Measurements from ENCODE around the gene SHANK1. TPM values are rescaled to one million over a fixed set of nuclear protein-coding genes. Genes with fewer than 3 reads are reported as not detected.

SHANK1 gene
- total and polyA plus RNA-seq, 2 donors (not counting 3 experiments of a cell fraction or from before 2014, with no cell fraction given): 0.66 to 1.9 TPM

- Histone ChIP-seq H3K27me3 (ENCODE audit: control insufficient read depth in 2 of 2, insufficient read depth in 2 of 2, low read length in 2 of 2) (peaks cover 0 to 4% of the 10 kb centered on the region in 2 experiments), H3K9me1 (replicated peaks; ENCODE audit: control insufficient read depth, extremely low read depth, insufficient read depth, low read length) (no peaks in the 10 kb centered on the region), H3K9ac (replicated peaks; ENCODE audit: extremely low read depth, insufficient read depth, low read length) (no peak overlapping the region), H3K36me3 (ENCODE audit: control insufficient read depth in 2 of 2, extremely low read depth in 1 of 2, insufficient read depth in 2 of 2, low read length in 2 of 2) (no peaks in the 10 kb centered on the region), H3K9me3 (replicated peaks; ENCODE audit: control insufficient read depth, insufficient read depth, low read length) (no peaks in the 10 kb centered on the region), H2AFZ (ENCODE audit: low read depth, low read length) (no peak overlapping the region), H3K27ac (ENCODE audit: insufficient read depth, low read depth, low read length) (no peak overlapping the region), H3K4me3 (replicated peaks in 1 of 3; ENCODE audit: insufficient read depth in 1 of 3, low read depth in 1 of 3, low read length in 3 of 3) (no peak overlapping the region), H4K20me1 (replicated peaks; ENCODE audit: control insufficient read depth, extremely low read depth, insufficient read depth, low read length) (no peaks in the 10 kb centered on the region), H3K4me2 (ENCODE audit: insufficient read depth, low read length) (no peak overlapping the region), H3K79me2 (ENCODE audit: control insufficient read depth, insufficient read depth, low read length) (no peaks in the 10 kb centered on the region), H3K4me1 (ENCODE audit: control insufficient read depth, extremely low read depth, insufficient read depth, low read length) (no peaks in the 10 kb centered on the region)
- DNase-seq (ENCODE audit: low read depth, low spot score) (no peak), FAIRE-seq (no peak)
- dilution Hi-C loops (cut with MboI; ENCODE audit: extremely low pct_ligation_motif_present, low sequenced_read_pairs) (no loop called here), intact Hi-C loops (cut with micrococcal nuclease) (loop anchor here (2.0 kb wide), 1 partner anchor 46 kb away; no protein-coding TSS in a partner anchor)
- ChIA-PET POLR2A (no interaction called here), CTCF (no interaction called here)
- BruUV-seq (replicated peaks): no TSS peak
- TF ChIP-seq MAX (IDR thresholded peaks at IDR 0.05; ENCODE audit: insufficient read depth, insufficient read length): no peak
- no peak for TF ChIP-seq GATA2 (IDR thresholded peaks at IDR 0.05; ENCODE audit: insufficient read depth, insufficient read length, low read depth, low read length)
- no peak for TF ChIP-seq MYC (IDR thresholded peaks at IDR 0.05; ENCODE audit: low read depth, low read length)
- no peak for TF ChIP-seq EZH2 (IDR thresholded peaks at IDR 0.05; ENCODE audit: borderline replicate concordance, low read depth, low read length, severe bottlenecking)
- TF ChIP-seq JUN (IDR thresholded peaks at IDR 0.05; ENCODE audit: borderline replicate concordance, insufficient read depth, insufficient read length, low read depth): no peak
- no peak for TF ChIP-seq POLR2A (IDR thresholded peaks at IDR 0.05; ENCODE audit: low read depth, low read length)
- no peak for TF ChIP-seq FOS (IDR thresholded peaks at IDR 0.05; ENCODE audit: borderline replicate concordance, insufficient read depth, low read length)
- no peak for TF ChIP-seq POLR2AphosphoS5 (IDR thresholded peaks at IDR 0.05; ENCODE audit: insufficient read depth, low read depth, low read length)
- no peak for TF ChIP-seq CTCF (IDR thresholded peaks at IDR 0.05; ENCODE audit: extremely low read depth in 1 of 2, insufficient read depth in 1 of 2, low read depth in 1 of 2, low read length in 2 of 2)
Observed at GRCh38 chr19:50678323-50678722, 41.3 kb downstream of the SHANK1 start.

Measured in endothelial cell of umbilical vein (primary cell).